PC-9 (cell line): ENCODE results near the gene SLC22A23. TPM values are rescaled to one million over a fixed set of nuclear protein-coding genes. Genes with fewer than 3 reads are reported as not detected.

Experiments used
- BruUV-seq: library from RNA; stranded (reverse); fragments of 400-500 nt; replicated peaks from 2 replicates; lab custom pipeline; 2021; lab: Mats Ljungman, UMichigan
- CTCF ChIA-PET: fragments of 300-600 bp; sonication (Branson Sonifier 250); formaldehyde crosslinking; loops from one replicate; lab custom pipeline; 2022; ENCODE audit warnings: antibody characterized with exemption; lab: Charles Lee
- POLR2A ChIA-PET: fragments of 300-600 bp; sonication (Branson Sonifier 250); formaldehyde crosslinking; loops from one replicate; lab custom pipeline; 2022; ENCODE audit warnings: antibody characterized with exemption; ENCODE audit not compliant: unreplicated experiment; lab: Charles Lee
- DNase-seq, 2 experiments: peaks; one replicate each; pipeline versions ENCODE4 v3.0.0 to v3.0.0-alpha.2; 2015 to 2022; ENCODE audit warnings: mixed read lengths in 1 of 2
- H2AFZ ChIP-seq: fragments of 200-600 bp; sonication (generic); 2 replicates; pipeline ENCODE4 v1.8.1; 2017; ENCODE audit warnings: antibody characterized with exemption
- H3F3A ChIP-seq: fragments of 200-600 bp; sonication (generic); 2 replicates; pipeline ENCODE4 v1.8.1; 2017; ENCODE audit warnings: antibody characterized with exemption, mild to moderate bottlenecking, low read depth; ENCODE audit not compliant: insufficient read depth
- H3K27ac ChIP-seq: fragments of 200-600 bp; sonication (generic); 2 replicates; pipeline ENCODE4 v1.6.1; 2016; ENCODE audit warnings: mixed run types
- H3K27me3 ChIP-seq: fragments of 200-600 bp; sonication (generic); 2 replicates; pipeline ENCODE4 v1.6.1; 2016; ENCODE audit warnings: low read depth, mixed run types; ENCODE audit not compliant: insufficient read depth
- H3K36me3 ChIP-seq: fragments of 200-600 bp; sonication (generic); 2 replicates; pipeline ENCODE4 v1.6.1; 2016; ENCODE audit warnings: low read depth, mixed run types
- H3K4me1 ChIP-seq: fragments of 200-600 bp; sonication (generic); replicated peaks from 2 replicates; pipeline ENCODE4 v1.6.1; 2016; ENCODE audit warnings: mixed run types; ENCODE audit not compliant: insufficient read depth
- H3K4me2 ChIP-seq: fragments of 200-600 bp; sonication (generic); 2 replicates; pipeline ENCODE4 v1.6.1; 2017; ENCODE audit warnings: mixed run types
- H3K4me3 ChIP-seq: fragments of 200-600 bp; sonication (generic); 2 replicates; pipeline ENCODE4 v1.6.1; 2016; ENCODE audit warnings: mixed run types
- H3K79me2 ChIP-seq: fragments of 200-600 bp; sonication (generic); 2 replicates; pipeline ENCODE4 v1.6.1; 2017; ENCODE audit warnings: low read depth, mixed run types
- H3K9me2 ChIP-seq: fragments of 200-600 bp; sonication (generic); 2 replicates; pipeline ENCODE4 v1.8.1; 2017; ENCODE audit warnings: mild to moderate bottlenecking; ENCODE audit not compliant: insufficient read depth
- H3K9me3 ChIP-seq: fragments of 200-600 bp; sonication (generic); 2 replicates; pipeline ENCODE4 v1.8.1; 2016; ENCODE audit warnings: low read depth; ENCODE audit not compliant: insufficient read depth
- H4K20me1 ChIP-seq: fragments of 200-600 bp; sonication (generic); 2 replicates; pipeline ENCODE4 v1.8.1; 2017; ENCODE audit not compliant: insufficient read depth
- EZH2 ChIP-seq: fragments of 200-600 bp; sonication (generic); IDR thresholded peaks from 2 replicates; pipeline ENCODE4 v1.8.0; 2017; ENCODE audit warnings: antibody characterized with exemption, low read depth
- intact Hi-C: fragments of 100-400 bp; cut with micrococcal nuclease; formaldehyde crosslinking; loops from one replicate; pipeline ENCODE4 v1.10.0; 2022; ENCODE audit not compliant: unreplicated experiment
- total RNA-seq: library from RNA; stranded (reverse); gene quantifications from 2 replicates; pipeline ENCODE4 v1.2.3, GENCODE V29; 2021
- TF ChIP-seq, protein P1 (sequence below): fragments of 200-600 bp; sonication (generic); conservative IDR thresholded peaks from 2 replicates; pipeline ENCODE4 v1.6.1; 2017; ENCODE audit warnings: mixed run types, antibody characterized with exemption, mild to moderate bottlenecking, moderate library complexity

Gene SLC22A23
- total RNA-seq, 1 experiment from 2014 or later = 13.5 TPM

DNA sequence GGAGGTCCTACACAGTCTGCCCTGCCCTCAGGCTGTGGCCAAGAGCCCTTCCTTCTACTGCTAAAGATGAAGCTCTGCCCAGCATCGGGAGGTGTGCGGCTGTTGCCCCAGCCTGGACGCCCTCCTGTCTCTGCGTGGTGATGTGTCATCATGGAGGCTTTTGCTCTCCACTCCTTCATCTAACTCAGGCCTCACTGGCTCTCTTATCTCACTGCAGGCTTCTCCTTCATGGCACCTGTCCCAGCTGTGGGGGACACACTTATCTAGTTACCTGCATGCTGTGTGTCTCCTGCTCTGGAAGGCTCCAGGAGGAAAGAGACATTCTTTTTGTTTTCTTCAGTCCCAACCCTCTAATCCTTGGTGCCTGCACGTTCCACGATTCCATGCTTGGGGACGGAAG, 109.0 kb downstream of the SLC22A23 start:
- no peak for DNase-seq
- Histone ChIP-seq H3K27ac (no peak overlapping the region), H3K4me1 (peaks cover 7% of the 10 kb centered on the region), H3K79me2 (no peaks in the 10 kb centered on the region), H2AFZ (no peak overlapping the region), H3K4me2 (no peak overlapping the region), H4K20me1 (no peaks in the 10 kb centered on the region), H3K4me3 (no peak overlapping the region), H3K27me3 (no peaks in the 10 kb centered on the region), H3K9me2 (no peaks in the 10 kb centered on the region), H3K9me3 (no peaks in the 10 kb centered on the region), H3F3A (no peaks in the 10 kb centered on the region), H3K36me3 (no peaks in the 10 kb centered on the region)
- CTCF ChIA-PET = interaction anchor here (0.6 kb wide), 1 partner anchor 43 kb away, joined by 3 read pairs; no protein-coding TSS in a partner anchor
- BruUV-seq = no TSS peak
- TF ChIP-seq, protein P1, sequence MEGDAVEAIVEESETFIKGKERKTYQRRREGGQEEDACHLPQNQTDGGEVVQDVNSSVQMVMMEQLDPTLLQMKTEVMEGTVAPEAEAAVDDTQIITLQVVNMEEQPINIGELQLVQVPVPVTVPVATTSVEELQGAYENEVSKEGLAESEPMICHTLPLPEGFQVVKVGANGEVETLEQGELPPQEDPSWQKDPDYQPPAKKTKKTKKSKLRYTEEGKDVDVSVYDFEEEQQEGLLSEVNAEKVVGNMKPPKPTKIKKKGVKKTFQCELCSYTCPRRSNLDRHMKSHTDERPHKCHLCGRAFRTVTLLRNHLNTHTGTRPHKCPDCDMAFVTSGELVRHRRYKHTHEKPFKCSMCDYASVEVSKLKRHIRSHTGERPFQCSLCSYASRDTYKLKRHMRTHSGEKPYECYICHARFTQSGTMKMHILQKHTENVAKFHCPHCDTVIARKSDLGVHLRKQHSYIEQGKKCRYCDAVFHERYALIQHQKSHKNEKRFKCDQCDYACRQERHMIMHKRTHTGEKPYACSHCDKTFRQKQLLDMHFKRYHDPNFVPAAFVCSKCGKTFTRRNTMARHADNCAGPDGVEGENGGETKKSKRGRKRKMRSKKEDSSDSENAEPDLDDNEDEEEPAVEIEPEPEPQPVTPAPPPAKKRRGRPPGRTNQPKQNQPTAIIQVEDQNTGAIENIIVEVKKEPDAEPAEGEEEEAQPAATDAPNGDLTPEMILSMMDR = no peak
- no peak for TF ChIP-seq EZH2
- POLR2A ChIA-PET = no interaction called here
- intact Hi-C loops = no loop called here

DNA sequence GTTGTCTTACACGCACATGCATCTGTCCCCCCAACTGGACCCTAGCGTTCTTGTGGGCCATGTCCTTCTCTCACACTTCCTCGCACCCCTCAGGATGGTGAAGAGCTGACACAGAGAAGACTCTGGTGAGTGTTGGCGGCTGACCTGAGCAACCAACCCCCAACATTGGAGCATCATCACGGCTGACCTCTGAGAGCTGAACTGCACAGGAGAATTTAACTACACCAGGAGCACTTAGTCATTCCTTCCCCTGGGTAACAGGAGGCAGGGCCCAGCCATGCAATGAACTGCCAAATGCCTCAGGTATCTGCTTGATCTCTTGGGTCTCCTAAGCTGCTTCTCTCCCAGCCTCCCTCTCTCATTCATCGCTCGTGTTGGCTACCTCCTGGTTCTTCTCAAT, 109.6 kb downstream of the SLC22A23 start:
- intact Hi-C loops = no loop called here
- Histone ChIP-seq H2AFZ (no peak overlapping the region), H4K20me1 (no peaks in the 10 kb centered on the region), H3K9me2 (no peaks in the 10 kb centered on the region), H3K27ac (no peak overlapping the region), H3F3A (no peaks in the 10 kb centered on the region), H3K4me1 (peaks cover 7% of the 10 kb centered on the region), H3K79me2 (no peaks in the 10 kb centered on the region), H3K4me2 (no peak overlapping the region), H3K9me3 (no peaks in the 10 kb centered on the region), H3K4me3 (no peak overlapping the region), H3K27me3 (no peaks in the 10 kb centered on the region), H3K36me3 (no peaks in the 10 kb centered on the region)
- BruUV-seq = no TSS peak
- no peak for TF ChIP-seq EZH2
- TF ChIP-seq, protein P1 = no peak
- no peak for DNase-seq
- POLR2A ChIA-PET = no interaction called here
- CTCF ChIA-PET = no interaction called here

- intact Hi-C loops = no loop called here
- POLR2A ChIA-PET = no interaction called here
- Histone ChIP-seq H3K79me2 (no peaks in the 10 kb centered on the region), H3K36me3 (no peaks in the 10 kb centered on the region), H3K4me3 (no peak overlapping the region), H2AFZ (no peak overlapping the region), H3K9me3 (no peaks in the 10 kb centered on the region), H3K4me1 (peaks cover 7% of the 10 kb centered on the region), H4K20me1 (no peaks in the 10 kb centered on the region), H3K9me2 (no peaks in the 10 kb centered on the region), H3K27me3 (no peaks in the 10 kb centered on the region), H3K4me2 (no peak overlapping the region), H3K27ac (no peak overlapping the region), H3F3A (no peaks in the 10 kb centered on the region)
- BruUV-seq = no TSS peak
- CTCF ChIA-PET = no interaction called here
- TF ChIP-seq, protein P1 = no peak
- no peak for DNase-seq
Measured at GRCh38 chr6:3346476-3346875, 110.4 kb downstream of the SLC22A23 start.
